ENCODE results near the gene CDK4. TPM values are rescaled to one million over a fixed set of nuclear protein-coding genes. Genes with fewer than 3 reads are reported as not detected.
A peak's percentile ranks its signal among the peaks of the same experiment; 100 is the strongest.

CDK4 gene
- total RNA-seq, 1 donor from 2014 or later: 193 TPM

- peaks cover 12% of the 10 kb centered on the region for H3K4me1 Mint-ChIP-seq (ENCODE audit: unreplicated experiment)
- peaks cover 72% of the 10 kb centered on the region for H3K27me3 Mint-ChIP-seq
Measured at GRCh38 chr12:57759360-57759980, 7.4 kb upstream of the CDK4 start.

GRCh38 chr12:57758552-57759359 lies 6.6 kb upstream of the CDK4 start:
- Mint-ChIP-seq H3K27me3 (peaks cover 72% of the 10 kb centered on the region), H3K4me1 (ENCODE audit: unreplicated experiment) (peaks cover 18% of the 10 kb centered on the region), H3K36me3 (peaks cover 12% of the 10 kb centered on the region), H3K27ac (no peak overlapping the region), H3K9me3 (no peaks in the 10 kb centered on the region), H3K4me3 (peak overlapping the region; percentile 58)
- TF ChIP-seq CTCF (conservative IDR thresholded peaks at IDR 0.05): no peak
- DNase-seq (ENCODE audit: extremely low spot score, unreplicated experiment): no peak

More at GRCh38 chr12:57759360-57759980, 7.4 kb upstream of the CDK4 start:
- peak; percentile 45 for TF ChIP-seq CTCF (conservative IDR thresholded peaks at IDR 0.05)
- Mint-ChIP-seq H3K27ac (no peak overlapping the region), H3K36me3 (peaks cover 12% of the 10 kb centered on the region), H3K4me3 (peak overlapping the region; percentile 71), H3K9me3 (no peaks in the 10 kb centered on the region)
- no peak for DNase-seq (ENCODE audit: extremely low spot score, unreplicated experiment)

GRCh38 chr12:57757771-57758170 lies 5.7 kb upstream of the CDK4 start:
- DNase-seq (ENCODE audit: extremely low spot score, unreplicated experiment): no peak
- Mint-ChIP-seq H3K27ac (no peak overlapping the region), H3K36me3 (peaks cover 8% of the 10 kb centered on the region), H3K4me1 (ENCODE audit: unreplicated experiment) (peaks cover 26% of the 10 kb centered on the region), H3K4me3 (no peak overlapping the region), H3K9me3 (no peaks in the 10 kb centered on the region), H3K27me3 (peaks cover 69% of the 10 kb centered on the region)
- no peak for TF ChIP-seq CTCF (conservative IDR thresholded peaks at IDR 0.05)

- Mint-ChIP-seq H3K36me3 (peaks cover 12% of the 10 kb centered on the region), H3K4me3 (peak overlapping the region; percentile 89), H3K9me3 (no peaks in the 10 kb centered on the region), H3K4me1 (ENCODE audit: unreplicated experiment) (peaks cover 34% of the 10 kb centered on the region), H3K27me3 (peaks cover 64% of the 10 kb centered on the region), H3K27ac (peak overlapping the region; percentile 90)
- TF ChIP-seq CTCF (conservative IDR thresholded peaks at IDR 0.05): peak; percentile 83
- no peak for DNase-seq (ENCODE audit: extremely low spot score, unreplicated experiment)
Measured at GRCh38 chr12:57756406-57757341, 4.6 kb upstream of the CDK4 start.
